Measurements from ENCODE around the gene WNT3. TPM values are rescaled to one million over a fixed set of nuclear protein-coding genes. Genes with fewer than 3 reads are reported as not detected.

Gene WNT3
- total and polyA plus RNA-seq, 2 of the 8 experiments (the other 6 are each of a cell fraction or from before 2014, with no cell fraction given): 0.56 to 2.0 TPM

DNA sequence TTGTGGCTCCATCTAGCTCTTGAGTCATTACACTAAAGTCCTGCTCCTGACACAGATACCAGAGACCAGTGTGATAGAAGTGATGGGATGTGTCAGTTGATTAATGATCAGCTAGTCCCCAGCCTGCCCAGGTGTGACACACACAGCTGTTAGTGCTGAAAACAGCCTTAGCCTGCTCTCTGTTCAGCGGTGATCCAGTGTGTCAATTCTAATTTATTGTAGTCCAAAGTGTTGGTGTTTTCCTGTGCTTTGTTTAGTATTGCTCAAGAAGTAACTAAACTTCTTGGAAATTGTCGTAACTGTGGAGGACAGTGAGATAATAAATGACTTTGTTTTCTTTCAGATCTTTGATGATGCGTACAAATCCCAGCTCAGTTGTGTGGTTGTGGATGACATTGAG lies 92.3 kb downstream of the WNT3 start:
- POLR2A ChIA-PET (ENCODE audit: partially characterized antibody): interaction anchor here (0.9 kb wide), 1 partner anchor 10 kb away, joined by 3 read pairs; no protein-coding TSS in a partner anchor
- H2BK12ac ChIP-seq (ENCODE audit: low read depth, low read length): no peak overlapping the region
- no peaks in the 10 kb centered on the region for H3K27me3 ChIP-seq (replicated peaks in 1 of 4; ENCODE audit: control insufficient read depth in 3 of 4, extremely low read depth in 1 of 4, insufficient read depth in 3 of 4, low read length in 3 of 4)
- CTCF ChIA-PET (ENCODE audit: partially characterized antibody): interaction anchor here (1.0 to 1.3 kb wide), 4 partner anchors 9 to 109 kb away, joined by 4 read pairs; no protein-coding TSS in a partner anchor
- H4K5ac ChIP-seq (ENCODE audit: insufficient read length, low read depth, low read length): no peak overlapping the region
- no peak overlapping the region for H3K4me2 ChIP-seq (ENCODE audit: insufficient read depth in 1 of 2, low read depth in 2 of 2, low read length in 2 of 2)
- WGBS, 2 experiments (ENCODE audit: extremely low coverage in 1 of 2, insufficient coverage in 1 of 2, insufficient read length in 1 of 2, insufficient replicate concordance in 2 of 2, low coverage in 1 of 2, low lambda C conversion rate in 2 of 2, missing lambda C conversion rate in 1 of 2): 89% methylated on average over 3 of the region's 3 CpGs; no CpG with 5 or more reads in 1 of the 2 experiments
- H3K4me3 ChIP-seq (ENCODE audit: extremely low read depth in 1 of 4, insufficient read depth in 2 of 4, low read depth in 3 of 4, low read length in 4 of 4): no peak overlapping the region
- no peak for DNase-seq (ENCODE audit: low read depth in 1 of 2, low spot score in 2 of 2)
- H3K56ac ChIP-seq (replicated peaks; ENCODE audit: insufficient read length, low read depth, low read length): no peak overlapping the region
- H3K23ac ChIP-seq (ENCODE audit: insufficient read length): no peak overlapping the region
- no peak overlapping the region for H3K9ac ChIP-seq (replicated peaks in 1 of 4; ENCODE audit: extremely low read depth in 1 of 4, low read depth in 3 of 4, low read length in 3 of 4)
- H3K79me2 ChIP-seq (ENCODE audit: control insufficient read depth in 1 of 2, insufficient read depth in 2 of 2, low read length in 2 of 2): no peaks in the 10 kb centered on the region
- H3K79me1 ChIP-seq (ENCODE audit: low read depth, low read length): no peaks in the 10 kb centered on the region
- no peak overlapping the region for H4K91ac ChIP-seq (replicated peaks; ENCODE audit: insufficient read length, low read length)
- H3K27ac ChIP-seq (ENCODE audit: low read depth, low read length): no peak overlapping the region
- no peak for FAIRE-seq
- H2AFZ ChIP-seq (ENCODE audit: low read length): no peak overlapping the region
- H3K9me3 ChIP-seq (ENCODE audit: insufficient read depth in 2 of 2, low read depth in 1 of 2, low read length in 1 of 2): no peaks in the 10 kb centered on the region
- no peak overlapping the region for H3K14ac ChIP-seq (ENCODE audit: insufficient read length)
- H3K18ac ChIP-seq (ENCODE audit: extremely low read depth, low read length): no peak overlapping the region
- no peak overlapping the region for H4K8ac ChIP-seq (ENCODE audit: extremely low read depth, insufficient read depth, low read length)
- H2BK120ac ChIP-seq (replicated peaks; ENCODE audit: low read depth, low read length): no peak overlapping the region
- H3K4ac ChIP-seq (replicated peaks; ENCODE audit: insufficient read length, low read depth, low read length): no peak overlapping the region
- no peaks in the 10 kb centered on the region for H3K23me2 ChIP-seq (ENCODE audit: low read depth, low read length)
- H3K36me3 ChIP-seq (ENCODE audit: control insufficient read depth in 2 of 4, insufficient read depth in 4 of 4, low read length in 3 of 4): no peaks in the 10 kb centered on the region
- no peak overlapping the region for H2AK5ac ChIP-seq (ENCODE audit: low read depth, low read length)
- no peak overlapping the region for H2BK20ac ChIP-seq (ENCODE audit: low read length)
- no peaks in the 10 kb centered on the region for H3K4me1 ChIP-seq (replicated peaks in 1 of 4; ENCODE audit: control insufficient read depth in 3 of 4, insufficient read depth in 4 of 4, low read length in 3 of 4)
- no peak overlapping the region for H2BK5ac ChIP-seq (ENCODE audit: low read depth, low read length)
- H4K20me1 ChIP-seq (replicated peaks in 1 of 2; ENCODE audit: control insufficient read depth in 1 of 2, insufficient read depth in 2 of 2, low read length in 2 of 2): no peaks in the 10 kb centered on the region
- H2BK15ac ChIP-seq (ENCODE audit: low read length): no peak overlapping the region
- TF ChIP-seq E2F6 (IDR thresholded peaks at IDR 0.05): no peak
- TF ChIP-seq GABPA (IDR thresholded peaks at IDR 0.05; ENCODE audit: borderline replicate concordance, insufficient read depth, low read length): no peak
- no peak for TF ChIP-seq TEAD4 (IDR thresholded peaks at IDR 0.05; ENCODE audit: low read depth, low read length)

Measured in H1 (cell line).